GM12872 (cell line): ENCODE measurements around the gene CTNND2.

Experiments
- TF ChIP-seq, protein P1 (sequence below): IDR thresholded peaks from 3 replicates; pipeline ENCODE4 v1.5.1; 2011; ENCODE audit warnings: low read depth, mild to moderate bottlenecking, low read length, moderate library complexity; ENCODE audit not compliant: insufficient read depth

CTNND2 gene

GRCh38 chr5:11904265-11904906 is at the start of gene CTNND2:
Gene CTNND2, minus strand, starts transcription at chr5:11904446. Its CDS starts 593 bp downstream, at chr5:11903853.
- TF ChIP-seq, protein P1, sequence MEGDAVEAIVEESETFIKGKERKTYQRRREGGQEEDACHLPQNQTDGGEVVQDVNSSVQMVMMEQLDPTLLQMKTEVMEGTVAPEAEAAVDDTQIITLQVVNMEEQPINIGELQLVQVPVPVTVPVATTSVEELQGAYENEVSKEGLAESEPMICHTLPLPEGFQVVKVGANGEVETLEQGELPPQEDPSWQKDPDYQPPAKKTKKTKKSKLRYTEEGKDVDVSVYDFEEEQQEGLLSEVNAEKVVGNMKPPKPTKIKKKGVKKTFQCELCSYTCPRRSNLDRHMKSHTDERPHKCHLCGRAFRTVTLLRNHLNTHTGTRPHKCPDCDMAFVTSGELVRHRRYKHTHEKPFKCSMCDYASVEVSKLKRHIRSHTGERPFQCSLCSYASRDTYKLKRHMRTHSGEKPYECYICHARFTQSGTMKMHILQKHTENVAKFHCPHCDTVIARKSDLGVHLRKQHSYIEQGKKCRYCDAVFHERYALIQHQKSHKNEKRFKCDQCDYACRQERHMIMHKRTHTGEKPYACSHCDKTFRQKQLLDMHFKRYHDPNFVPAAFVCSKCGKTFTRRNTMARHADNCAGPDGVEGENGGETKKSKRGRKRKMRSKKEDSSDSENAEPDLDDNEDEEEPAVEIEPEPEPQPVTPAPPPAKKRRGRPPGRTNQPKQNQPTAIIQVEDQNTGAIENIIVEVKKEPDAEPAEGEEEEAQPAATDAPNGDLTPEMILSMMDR: no peak

GRCh38 chr5:11946317-11946716 is 42.1 kb upstream of the CTNND2 start:
- TF ChIP-seq, protein P1: no peak

DNA sequence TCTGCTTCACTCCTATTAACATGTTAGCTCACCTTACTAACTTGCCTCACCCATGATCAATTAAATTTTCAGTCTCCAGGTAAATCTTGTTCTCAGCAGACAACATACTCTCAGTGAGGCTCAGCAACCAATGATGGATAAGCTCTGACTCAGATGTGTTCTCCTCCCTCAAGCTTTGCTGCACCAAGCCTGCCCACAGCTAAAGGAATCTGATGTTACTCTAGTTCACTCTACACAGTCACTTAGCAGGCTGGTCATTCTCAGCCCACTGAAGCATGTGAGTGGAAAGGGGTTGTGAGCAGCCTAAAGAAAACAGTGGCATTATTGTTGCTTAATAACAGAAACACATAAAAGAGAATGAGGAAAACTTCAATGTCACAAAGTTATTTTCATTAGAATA is 37.3 kb upstream of the CTNND2 start:
- TF ChIP-seq, protein P1: no peak

GRCh38 chr5:11931638-11932037 is 27.4 kb upstream of the CTNND2 start:
- TF ChIP-seq, protein P1: no peak

DNA sequence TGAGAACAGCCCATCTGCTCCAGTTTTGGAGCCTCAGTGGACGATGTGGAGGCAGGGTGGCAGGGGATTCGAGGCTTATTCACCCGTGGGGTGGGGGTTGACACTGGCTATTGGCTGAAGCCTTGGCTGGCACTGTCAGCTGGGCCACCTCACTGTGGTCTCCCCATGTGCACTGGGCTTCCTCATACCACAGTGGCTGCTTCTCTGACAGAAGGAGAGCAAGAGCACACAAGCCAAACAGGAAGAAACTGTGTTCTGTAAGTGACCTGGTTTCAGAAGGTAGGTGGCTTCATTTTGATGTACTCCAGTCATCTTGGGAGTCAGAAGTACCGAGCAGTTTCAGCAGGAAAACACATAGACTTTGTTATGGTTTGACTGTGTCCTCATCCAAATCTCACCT is 24.7 kb upstream of the CTNND2 start:
- TF ChIP-seq, protein P1: no peak

DNA sequence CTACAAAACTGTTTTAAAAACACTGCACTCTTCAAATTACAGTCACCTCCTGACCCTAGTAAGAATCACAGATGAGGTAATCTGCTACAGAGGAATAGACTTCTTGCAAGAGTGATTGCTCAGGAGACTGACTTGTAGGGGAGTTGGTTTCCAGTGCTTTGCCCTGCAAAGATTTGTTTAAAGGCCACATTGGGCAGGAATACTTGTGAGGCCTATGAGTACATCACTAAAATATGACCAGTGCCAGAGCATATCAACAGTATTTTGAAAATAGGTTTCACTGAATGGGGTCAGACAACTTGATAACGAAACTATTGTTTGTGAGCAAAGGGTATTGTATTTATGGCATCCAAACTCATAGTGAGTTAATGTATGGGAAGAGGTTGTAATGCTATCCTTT is 21.5 kb upstream of the CTNND2 start:
- TF ChIP-seq, protein P1: no peak

DNA sequence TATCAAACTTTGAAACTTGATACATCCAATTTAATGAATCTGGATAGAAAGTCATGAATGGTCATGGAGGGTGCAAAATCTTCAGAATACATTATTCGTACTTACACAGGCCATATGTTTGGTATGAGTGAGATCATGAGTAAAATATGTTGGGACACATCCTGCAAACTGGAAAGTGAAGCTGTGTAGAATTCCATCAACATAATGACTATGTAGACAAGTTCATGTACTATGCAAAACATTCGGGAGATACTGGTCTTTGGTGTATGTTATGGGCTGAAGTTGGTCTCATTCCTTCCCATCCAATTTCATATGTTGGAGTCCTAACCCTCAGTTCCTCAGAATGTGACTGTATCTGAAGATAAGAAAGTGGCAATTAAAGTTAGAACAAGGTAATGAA is 18.1 kb upstream of the CTNND2 start:
- TF ChIP-seq, protein P1: no peak
